Renal cortical epithelial cell (primary cell): ENCODE measurements around the gene OPCML. TPM values are rescaled to one million over a fixed set of nuclear protein-coding genes. Genes with fewer than 3 reads are reported as not detected.

Experiments
- DNase-seq: peaks from one replicate; pipeline ENCODE4 v3.0.0-alpha.2; 2011; ENCODE audit warnings: low read depth
- total RNA-seq: library from RNA; depleted of rRNA; stranded (reverse); fragments of >200 nt; gene quantifications from 2 replicates; pipeline ENCODE4 v1.2.3, GENCODE V29; 2014

OPCML gene
- total RNA-seq, 1 donor from 2014 or later: not detected

DNA sequence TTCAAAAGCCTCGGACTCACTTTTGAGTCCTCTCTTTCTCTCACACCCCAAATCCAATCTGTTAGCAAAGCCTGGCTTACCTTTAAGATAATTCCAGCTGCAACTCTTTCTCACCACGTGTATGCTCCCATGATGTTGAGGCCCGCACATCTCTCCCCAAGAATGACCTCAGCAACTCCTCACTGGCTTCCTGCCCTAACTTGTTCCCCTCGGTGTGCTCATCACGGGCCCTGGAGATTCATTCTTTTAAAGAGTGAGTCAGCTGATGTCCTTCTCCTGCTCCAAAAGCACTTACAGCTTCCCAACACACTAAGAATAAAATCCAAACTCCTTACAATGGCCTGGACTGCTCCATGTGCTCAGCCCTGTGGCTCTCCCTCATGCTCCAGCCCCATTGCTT is 1041.3 kb downstream of the OPCML start:
- no peak for DNase-seq

DNA sequence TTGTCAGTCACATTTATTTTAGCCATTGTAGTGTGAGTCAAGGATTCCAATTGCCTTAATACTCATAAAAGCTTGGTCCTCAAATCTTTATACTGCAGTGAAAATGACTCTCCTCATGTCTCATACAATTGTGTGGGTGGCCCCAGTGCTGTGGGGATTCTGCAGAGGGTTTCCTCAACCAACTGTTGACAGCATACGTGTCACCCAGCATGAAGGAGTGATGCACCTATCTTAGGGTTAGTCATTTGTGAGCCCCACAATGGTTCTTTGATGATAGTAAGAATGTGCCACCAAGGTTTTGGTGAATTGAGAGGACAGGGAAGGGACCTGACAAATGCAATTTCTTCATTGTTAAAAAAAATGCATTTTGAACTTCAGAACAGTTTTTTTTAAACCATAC is 1046.2 kb downstream of the OPCML start:
- DNase-seq: no peak

DNA sequence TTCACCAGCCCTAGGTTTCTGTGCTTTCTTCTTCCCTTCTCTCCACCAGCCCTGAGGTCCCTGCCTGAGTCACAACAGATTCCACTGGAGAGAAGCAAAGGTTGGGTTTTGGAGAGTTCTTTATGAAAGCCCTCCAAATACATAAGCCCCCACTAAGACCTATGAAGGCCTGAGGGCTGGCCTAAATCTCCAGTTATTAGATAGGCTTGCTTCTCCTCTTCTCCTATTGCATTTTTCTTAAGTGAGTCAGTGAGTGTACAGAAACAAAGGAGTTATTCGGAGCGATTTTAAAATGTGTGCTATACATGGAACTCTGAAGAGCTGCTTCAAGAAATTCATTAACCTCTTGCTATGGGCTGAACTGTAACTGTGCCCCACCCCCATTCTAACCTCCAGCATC is 1057.3 kb downstream of the OPCML start:
- DNase-seq: no peak

DNA sequence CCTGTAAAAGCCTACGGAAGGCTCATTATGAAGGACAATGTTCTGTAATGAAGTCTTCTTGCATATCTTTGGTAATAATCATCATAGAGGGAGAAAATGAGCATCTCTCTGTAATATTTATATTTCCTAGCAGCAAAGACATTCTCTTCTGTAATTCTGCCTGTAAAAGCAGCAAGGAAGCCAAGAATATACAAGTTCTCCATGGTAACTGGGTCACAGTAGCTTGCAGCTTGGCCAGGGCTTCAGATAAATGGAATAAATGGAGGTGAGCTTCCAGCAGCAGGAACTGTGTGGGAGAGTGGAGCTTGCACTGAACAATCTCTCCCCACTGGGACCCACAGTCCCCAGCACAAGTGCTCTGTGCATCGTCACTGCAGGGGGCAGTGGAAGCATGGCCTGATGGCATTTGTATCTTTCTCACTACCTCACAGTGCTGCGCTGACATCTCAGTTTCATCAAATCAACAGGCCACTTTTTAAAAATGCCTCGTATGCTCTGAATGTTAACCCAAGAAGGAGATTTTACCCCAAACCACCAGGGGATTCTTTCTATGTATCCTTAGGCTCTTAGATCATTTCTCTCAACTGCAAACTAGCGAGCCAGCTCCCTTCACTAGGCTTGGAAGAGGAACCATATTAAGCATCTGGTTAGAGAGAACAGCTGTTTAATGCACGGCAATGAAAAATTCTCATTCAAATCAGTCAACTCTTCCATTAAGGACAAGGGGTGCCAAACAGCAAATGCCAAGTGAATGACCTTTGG is 1059.7 kb downstream of the OPCML start:
- no peak for DNase-seq

- DNase-seq: no peak
Observed at GRCh38 chr11:132471466-132471865, 1060.8 kb downstream of the OPCML start.

DNA sequence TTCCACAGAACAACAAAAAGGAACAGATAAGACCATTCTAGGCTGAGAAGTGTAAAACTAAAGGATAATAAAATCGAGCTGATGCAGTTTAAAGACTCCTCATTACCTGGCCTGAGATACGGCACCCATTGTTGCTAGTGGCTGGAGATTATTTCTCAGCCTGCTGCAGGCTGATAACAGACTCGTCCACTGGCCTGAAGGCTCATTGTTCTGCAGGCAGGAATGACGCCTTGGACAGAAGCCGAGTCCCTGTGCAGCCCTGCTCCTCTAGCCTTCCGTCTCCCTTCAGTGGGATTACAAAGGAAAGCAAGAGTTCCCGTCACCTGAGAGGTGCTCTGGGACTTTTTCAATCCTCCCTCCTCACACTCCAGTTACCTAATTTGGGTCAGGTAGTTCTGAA is 1065.3 kb downstream of the OPCML start:
- DNase-seq: no peak

DNA sequence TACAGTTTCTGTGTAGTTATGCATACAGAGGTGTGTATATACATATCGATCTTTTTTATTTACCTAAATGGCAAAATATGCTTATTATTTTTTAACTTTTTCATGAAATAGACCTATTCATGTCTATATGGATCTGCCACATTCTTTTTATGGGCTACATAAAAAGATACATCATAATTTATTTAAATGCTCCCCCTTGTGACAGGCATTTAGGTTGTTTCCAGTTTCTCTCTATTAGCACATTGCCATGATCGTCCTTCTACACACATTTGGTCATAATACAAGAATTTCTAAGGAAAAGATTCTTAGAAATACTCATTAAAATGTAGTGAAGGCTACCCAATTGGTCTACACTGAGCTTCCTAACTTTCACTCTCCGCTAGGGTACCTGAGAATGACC is 1067.4 kb downstream of the OPCML start:
- DNase-seq: no peak

- DNase-seq: no peak
Observed at GRCh38 chr11:132464003-132464342, 1068.3 kb downstream of the OPCML start.

DNA sequence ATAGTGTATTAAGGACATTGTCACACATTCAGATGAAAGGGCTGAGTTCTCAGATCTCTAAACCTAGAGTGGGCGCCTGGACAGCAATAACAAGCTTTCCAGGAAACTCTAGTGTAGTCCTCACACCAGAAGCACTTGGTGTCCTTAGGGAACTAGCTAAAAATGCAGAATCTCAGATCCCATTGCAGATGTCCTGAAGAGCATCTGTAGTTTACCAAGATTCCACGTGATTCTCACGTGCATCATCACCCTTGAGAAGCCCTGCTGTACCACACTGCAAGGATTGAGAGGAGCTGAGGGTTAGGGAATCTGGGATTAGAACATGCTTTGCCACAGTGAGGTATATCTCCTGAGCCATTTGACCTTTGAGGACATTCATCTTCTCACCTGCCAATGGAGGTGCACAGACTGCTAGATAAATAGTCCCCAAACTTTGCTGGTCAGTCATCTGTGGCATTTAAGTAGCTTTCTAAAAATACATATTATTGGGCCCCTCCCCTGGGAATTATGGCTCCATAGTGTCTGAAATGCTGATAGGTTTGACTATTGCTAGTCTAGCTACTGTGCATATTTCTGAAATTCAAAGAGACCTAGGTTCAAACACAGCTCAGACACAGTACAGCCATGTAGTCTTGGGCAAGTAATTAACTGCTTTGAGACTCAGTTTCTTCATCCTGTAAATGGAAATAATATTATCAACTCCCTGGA is 1068.9 kb downstream of the OPCML start:
- no peak for DNase-seq

DNA sequence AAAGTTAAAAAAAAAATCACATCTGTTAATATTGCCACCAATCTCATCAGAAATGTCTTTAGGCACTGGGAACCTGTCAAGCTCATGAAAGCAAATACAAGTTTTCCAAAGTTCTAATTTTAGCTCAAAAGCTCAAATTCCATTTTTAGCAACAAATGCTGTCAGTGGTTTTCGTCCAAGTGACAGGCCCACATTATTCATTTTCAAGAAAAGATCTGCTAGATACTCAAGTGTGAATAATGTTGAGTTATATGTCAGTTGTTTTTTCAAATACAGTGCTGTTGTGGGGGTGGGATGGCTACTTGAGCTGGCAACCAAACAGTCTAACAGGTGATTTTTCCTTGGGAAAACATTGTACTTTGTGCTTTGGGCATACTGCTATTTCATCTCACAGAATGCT is 1072.6 kb downstream of the OPCML start:
- no peak for DNase-seq

DNA sequence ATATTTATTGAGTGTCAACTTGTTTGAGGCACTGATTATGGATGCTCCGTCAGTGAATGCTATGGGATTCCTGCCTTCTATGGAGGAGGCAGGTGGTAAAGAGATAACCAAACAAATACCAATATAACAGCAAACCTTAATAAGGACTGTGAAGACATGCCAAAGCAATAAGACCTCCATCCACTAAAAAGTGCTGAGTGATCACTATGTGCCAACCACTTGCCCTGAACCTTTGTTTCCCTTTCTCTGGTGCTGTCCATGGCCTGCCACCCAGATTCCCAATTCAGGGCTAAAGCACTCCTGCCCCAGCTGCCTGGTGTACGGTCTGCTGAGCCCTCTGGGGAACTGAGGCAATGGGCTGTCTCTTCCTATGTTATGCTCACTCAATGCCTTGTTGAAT is 1074.9 kb downstream of the OPCML start:
- DNase-seq: no peak

DNA sequence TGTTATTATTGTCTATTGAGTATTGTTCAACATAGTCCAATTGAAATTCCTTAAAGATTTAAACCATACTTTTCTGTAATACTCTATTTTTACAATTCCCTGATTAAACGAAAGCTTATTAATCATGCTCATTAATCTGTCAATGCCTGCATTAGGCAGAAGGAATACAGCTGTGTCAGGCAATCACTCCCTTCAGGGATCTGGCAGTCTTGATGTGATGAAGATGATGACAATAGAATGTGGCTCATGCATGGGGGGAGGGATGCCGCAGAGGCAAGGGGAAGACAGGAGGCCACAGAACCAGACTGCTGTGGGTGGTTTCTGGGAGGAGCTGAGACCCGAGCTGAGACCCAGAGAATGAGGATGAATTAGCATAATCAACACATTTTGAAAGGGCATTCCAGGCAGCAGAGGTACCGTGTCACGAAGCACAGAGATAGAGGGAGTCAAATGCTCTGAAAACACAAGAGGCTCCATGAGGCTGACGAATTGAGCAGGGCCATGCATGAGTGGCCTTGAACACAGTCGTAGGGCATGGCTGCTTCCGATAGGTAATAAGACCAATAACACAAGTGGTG is 1075.5 kb downstream of the OPCML start:
- DNase-seq: no peak

- DNase-seq: no peak
Observed at GRCh38 chr11:132455044-132455443, 1077.3 kb downstream of the OPCML start.

DNA sequence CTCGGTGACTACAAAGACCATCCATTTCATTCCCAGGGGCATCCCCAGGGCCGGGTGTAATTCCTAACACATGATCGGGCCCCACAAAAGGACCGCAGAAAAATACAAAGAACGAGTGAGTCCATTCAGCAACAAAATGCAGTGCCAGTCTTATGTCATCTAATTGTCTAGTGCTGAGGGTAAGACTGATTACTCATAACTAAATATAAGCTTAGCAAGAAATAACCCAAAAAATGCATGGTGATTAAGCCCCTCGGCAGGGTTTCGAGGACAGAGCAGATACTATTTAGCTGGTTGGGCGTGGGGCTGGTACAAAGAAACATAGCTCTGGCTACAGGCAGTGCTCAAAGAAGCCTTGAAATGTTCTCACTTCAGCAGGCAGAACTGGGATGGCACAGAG is 1078.9 kb downstream of the OPCML start:
- no peak for DNase-seq

- DNase-seq: no peak
Observed at GRCh38 chr11:132452616-132453015, 1079.7 kb downstream of the OPCML start.

DNA sequence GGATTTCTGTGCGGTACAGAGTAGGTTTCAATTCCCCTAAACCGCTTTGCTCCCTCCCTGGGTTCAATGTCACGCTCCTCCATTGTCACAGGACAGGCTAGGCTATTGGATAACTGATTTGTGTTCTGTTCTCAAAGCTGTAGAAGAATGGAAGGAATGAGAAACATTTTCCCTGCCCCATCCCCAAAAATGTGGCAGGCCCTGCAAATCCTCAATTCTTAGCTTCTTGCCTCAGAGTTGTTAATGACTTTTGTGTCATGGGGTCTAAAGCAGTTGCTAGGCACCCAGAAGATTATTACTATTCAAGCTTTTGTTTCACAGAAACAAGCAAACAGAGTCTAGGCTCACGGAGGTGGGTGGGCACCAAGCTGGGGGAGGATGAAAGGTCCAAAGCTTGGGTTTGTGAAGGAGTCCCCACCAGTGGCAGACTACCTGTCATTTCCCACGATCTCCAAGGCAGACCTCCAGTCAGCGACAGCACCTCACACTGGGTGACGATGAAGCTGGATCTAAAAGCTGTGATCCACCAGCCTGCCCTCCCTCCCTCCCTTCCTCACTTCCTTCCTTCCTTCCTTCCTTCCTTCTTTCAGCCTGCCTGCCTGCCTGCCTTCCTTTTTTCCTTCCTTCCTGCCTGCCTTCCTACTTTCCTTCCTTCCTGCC is 1080.2 kb downstream of the OPCML start:
- no peak for DNase-seq

DNA sequence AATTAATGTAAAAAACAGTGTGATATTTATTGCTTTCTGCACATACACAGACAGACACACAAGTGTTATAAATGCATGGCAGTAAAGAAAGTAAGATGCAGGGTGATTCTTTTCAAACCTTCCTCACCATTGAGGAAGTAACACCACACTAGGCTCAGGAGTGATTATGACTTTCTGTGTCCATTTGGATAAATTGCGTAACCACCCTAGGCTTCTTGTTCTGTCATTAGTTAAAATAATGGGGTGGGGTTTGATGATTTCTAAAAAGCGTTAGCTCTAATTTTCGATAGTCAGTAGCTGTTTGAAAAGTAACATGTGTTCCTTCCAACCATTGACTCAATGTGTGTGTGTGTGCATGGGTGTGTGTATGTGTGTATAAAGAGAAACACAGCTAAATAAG is 1081.7 kb downstream of the OPCML start:
- DNase-seq: no peak

DNA sequence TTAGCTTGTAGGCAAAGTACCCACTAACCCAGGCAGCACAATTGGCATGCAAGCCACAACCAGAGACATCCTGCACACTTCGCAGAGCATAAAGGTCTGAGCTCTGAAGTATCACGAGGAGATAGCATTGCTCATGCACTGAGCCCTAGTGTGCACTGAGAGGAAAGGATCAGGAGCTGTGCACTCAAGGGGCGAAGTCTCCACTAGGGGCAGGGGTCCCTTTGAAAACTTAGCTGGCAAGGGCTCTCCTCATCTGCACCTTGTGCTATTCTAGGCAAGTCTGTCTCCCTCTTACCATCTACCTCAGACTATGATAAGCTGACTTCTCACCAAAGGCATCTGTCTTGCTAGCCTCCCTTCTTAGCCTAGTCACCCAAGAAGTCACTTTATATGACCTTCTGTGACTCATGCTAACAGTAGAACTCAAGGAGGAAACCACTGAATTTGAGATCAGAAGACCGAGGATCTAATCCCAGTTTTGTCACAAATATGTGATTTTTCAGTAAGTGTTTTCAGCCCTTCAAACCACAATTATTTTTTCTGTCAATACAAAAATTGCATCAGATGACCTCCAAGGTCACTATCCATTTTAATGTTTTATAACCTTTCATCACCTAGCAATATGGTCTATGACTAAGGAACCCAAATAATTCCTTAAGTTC is 1083.8 kb downstream of the OPCML start:
- DNase-seq: no peak

DNA sequence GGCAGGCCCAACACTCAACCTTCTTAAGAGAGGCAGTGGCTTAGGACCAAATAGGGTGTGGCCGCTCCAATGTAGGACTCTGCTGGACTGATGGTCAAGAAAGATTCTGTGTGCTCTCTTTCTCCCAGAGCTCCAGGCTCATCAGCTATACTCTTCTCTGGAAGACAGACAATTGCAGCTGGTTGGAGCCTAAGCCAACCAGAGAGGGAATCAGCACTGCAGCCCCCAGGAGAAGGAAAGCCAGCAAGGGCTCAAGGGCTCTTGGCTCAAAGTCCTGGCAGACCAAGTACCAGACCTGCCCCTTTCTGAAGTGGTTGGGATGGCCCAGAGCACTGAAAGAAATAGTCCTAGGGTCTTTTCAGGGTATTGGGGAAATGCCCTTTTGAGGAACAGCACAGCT is 1084.5 kb downstream of the OPCML start:
- no peak for DNase-seq

GRCh38 chr11:132445859-132446291 is 1086.4 kb downstream of the OPCML start:
- DNase-seq: no peak

GRCh38 chr11:132444911-132445310 is 1087.4 kb downstream of the OPCML start:
- DNase-seq: no peak

GRCh38 chr11:132439711-132440255 is 1092.5 kb downstream of the OPCML start:
- no peak for DNase-seq
